ENCODE results near the gene SP2. TPM values are rescaled to one million over a fixed set of nuclear protein-coding genes. Genes with fewer than 3 reads are reported as not detected.

The SP2 gene
- total and polyA plus RNA-seq, 3 experiments from 2014 or later, result 13.4 to 22.1 (median 21.5) TPM

DNA sequence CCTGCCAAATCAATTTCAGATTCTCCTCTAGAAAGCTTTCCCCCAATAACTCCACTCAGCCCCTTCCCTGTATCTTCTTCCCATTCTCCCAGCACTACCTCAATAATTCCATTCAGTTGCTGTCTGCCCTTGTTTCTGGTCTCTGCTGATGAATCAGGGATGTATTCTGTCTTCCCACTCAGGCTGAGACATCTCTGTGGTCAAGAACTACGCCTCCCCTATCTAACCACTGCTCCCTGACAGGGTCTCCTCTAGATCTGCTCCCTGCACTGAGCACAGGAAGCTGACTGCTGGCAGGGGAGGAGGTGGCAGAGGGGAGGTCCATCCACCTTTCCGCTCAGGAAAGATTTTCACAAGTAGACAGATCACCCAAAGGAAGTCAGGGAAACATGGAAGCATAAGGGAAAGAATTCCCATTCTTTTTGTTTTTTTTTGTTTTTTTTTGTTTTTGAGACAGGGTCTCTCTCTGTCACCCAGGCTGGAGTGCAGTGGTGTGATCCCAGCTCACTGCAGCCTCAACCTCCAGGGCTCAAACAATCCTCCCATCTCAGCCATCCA is 16.9 kb upstream of the SP2 start:
- ChIA-PET POLR2A (no interaction called here), CTCF (interaction anchor here (1.2 to 1.5 kb wide), 2 partner anchors 36 to 38 kb away, joined by 3 to 4 read pairs; partner anchors contain the start of gene SCRN2)
- H3K36me3 Mint-ChIP-seq, result no peaks in the 10 kb centered on the region
- H3K4me1 ChIP-seq (ENCODE audit: insufficient read depth, low read length), result peaks cover 19% of the 10 kb centered on the region
- no peaks in the 10 kb centered on the region for H3K27me3 ChIP-seq (ENCODE audit: insufficient read depth, low read length, poor library complexity, severe bottlenecking)
- H3K36me3 ChIP-seq (ENCODE audit: insufficient read depth, low read length), result no peaks in the 10 kb centered on the region
- H3K27ac ChIP-seq (ENCODE audit: low read depth, low read length), result no peak overlapping the region
- H3K27ac Mint-ChIP-seq, result no peak overlapping the region
- no peaks in the 10 kb centered on the region for H3K9me3 ChIP-seq (ENCODE audit: low read length)
- peaks cover 0 to 13% (median 8%) of the 10 kb centered on the region in 3 donors for H3K4me1 Mint-ChIP-seq
- no peak overlapping the region for H3K4me3 ChIP-seq (ENCODE audit: low read length)
- H3K27me3 Mint-ChIP-seq, result peaks cover 22 to 60% of the 10 kb centered on the region in 2 donors
- no peak for DNase-seq
- H3K4me3 Mint-ChIP-seq, result no peak overlapping the region
- peaks cover 0 to 2% (median 0%) of the 10 kb centered on the region in 5 donors for H3K9me3 Mint-ChIP-seq

DNA sequence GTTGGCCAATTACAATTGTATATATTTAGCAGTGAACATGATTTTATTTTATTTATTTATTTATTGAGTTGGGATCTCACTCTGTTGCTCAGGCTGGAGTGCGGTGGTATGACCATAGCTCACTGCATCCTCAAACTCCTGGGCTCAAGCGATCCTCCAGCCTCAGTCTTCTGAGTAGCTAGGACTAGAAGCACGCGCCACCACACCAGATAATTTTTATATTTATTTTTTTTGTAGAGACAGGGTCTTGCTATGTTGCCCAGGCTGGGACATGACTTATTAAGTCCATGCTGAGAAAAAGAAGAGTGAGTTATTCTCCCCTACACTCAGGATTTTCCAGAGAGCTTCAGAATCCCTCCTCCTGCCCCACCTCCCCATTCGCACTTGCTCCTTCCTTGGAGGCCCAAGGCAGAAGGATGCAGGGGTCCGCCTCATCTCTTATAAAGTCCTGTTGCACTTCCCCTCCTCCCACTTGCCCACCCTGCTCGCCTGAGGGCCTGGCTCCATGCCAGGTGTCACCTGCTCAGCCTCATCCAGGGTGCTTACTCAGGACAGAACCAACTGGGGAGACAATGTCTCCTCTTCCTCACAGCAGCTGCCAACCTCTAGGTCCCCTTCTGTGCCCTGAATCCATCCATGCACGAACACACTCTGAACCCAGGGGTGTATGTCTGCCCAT is 16.1 kb upstream of the SP2 start:
- H3K27me3 ChIP-seq (ENCODE audit: insufficient read depth, low read length, poor library complexity, severe bottlenecking), result no peaks in the 10 kb centered on the region
- Mint-ChIP-seq H3K27ac (no peak overlapping the region), H3K4me1 (peaks cover 5 to 17% (median 13%) of the 10 kb centered on the region in 3 donors), H3K36me3 (no peaks in the 10 kb centered on the region), H3K4me3 (no peak overlapping the region), H3K27me3 (peaks cover 19 to 52% of the 10 kb centered on the region in 2 donors), H3K9me3 (peaks cover 0 to 2% (median 0%) of the 10 kb centered on the region in 5 donors)
- H3K4me3 ChIP-seq (ENCODE audit: low read length), result no peak overlapping the region
- H3K36me3 ChIP-seq (ENCODE audit: insufficient read depth, low read length), result no peaks in the 10 kb centered on the region
- no peak for DNase-seq
- ChIA-PET CTCF (interaction anchor here (1.2 to 1.5 kb wide), 2 partner anchors 37 to 39 kb away, joined by 3 to 4 read pairs; partner anchors contain the start of gene SCRN2), POLR2A (no interaction called here)
- peaks cover 27% of the 10 kb centered on the region for H3K4me1 ChIP-seq (ENCODE audit: insufficient read depth, low read length)
- no peak overlapping the region for H3K27ac ChIP-seq (ENCODE audit: low read depth, low read length)
- H3K9me3 ChIP-seq (ENCODE audit: low read length), result no peaks in the 10 kb centered on the region

- Mint-ChIP-seq H3K36me3 (no peaks in the 10 kb centered on the region), H3K27me3 (peaks cover 19 to 38% of the 10 kb centered on the region in 2 donors), H3K4me3 (no peak overlapping the region), H3K4me1 (peaks cover 13 to 22% (median 21%) of the 10 kb centered on the region in 3 donors), H3K9me3 (peaks cover 0 to 2% (median 0%) of the 10 kb centered on the region in 5 donors), H3K27ac (no peak overlapping the region)
- Histone ChIP-seq H3K27ac (ENCODE audit: low read depth, low read length) (no peak overlapping the region), H3K9me3 (ENCODE audit: low read length) (no peaks in the 10 kb centered on the region), H3K4me3 (ENCODE audit: low read length) (no peak overlapping the region), H3K36me3 (ENCODE audit: insufficient read depth, low read length) (no peaks in the 10 kb centered on the region), H3K4me1 (ENCODE audit: insufficient read depth, low read length) (peaks cover 38% of the 10 kb centered on the region), H3K27me3 (ENCODE audit: insufficient read depth, low read length, poor library complexity, severe bottlenecking) (no peaks in the 10 kb centered on the region)
- ChIA-PET POLR2A (no interaction called here), CTCF (interaction anchor here (1.2 to 1.7 kb wide), 2 partner anchors 41 to 89 kb away, joined by 3 to 7 read pairs; partner anchors contain the start of genes CDK5RAP3 and SCRN2)
- no peak for DNase-seq
These were observed 13.8 kb upstream of the SP2 start for GRCh38 chr17:47882247-47882646.

DNA sequence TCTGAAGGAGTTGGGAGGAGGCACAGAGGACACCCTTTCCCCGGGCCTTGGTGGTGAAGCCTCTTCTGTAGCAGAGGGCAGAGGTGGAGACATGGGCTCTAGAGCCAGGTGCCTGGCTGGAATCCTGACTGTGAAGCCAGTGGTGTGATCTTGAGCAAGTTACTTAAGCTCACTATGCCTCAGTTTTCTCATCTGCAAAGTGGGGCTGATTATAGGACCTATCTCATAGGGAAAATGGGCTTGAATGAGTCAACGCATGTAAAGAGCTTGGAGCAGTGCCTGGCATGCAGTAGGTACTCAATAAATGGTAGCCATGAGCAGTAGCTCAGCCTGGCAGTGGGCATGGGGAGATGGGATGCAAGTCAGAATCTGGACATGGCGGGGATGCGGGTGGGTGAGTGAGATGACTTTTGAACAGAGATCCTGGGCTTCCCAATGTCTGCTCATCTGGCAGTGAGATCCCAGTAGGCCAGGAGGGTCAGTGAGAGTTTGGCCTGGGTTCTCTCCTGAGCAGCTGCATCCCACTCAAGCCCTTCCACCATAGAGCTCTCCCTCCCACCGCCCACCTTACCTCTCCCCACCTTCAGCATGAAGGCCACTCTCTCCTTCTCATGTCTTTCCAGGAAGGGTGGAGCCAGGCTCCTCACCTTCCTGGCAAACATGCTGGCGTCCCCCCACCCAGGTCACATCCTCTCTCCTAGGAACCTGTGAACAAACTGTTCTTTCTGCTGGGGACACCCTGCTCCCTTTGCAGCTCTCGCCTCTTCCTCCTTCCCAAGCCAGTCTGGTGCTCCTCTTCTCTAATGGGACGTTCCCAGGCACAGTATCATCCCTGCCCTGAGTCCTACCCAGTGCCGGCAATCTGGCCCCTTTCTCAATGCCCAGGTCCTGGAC is 13.1 kb upstream of the SP2 start:
- Histone ChIP-seq H3K4me3 (ENCODE audit: low read length) (no peak overlapping the region), H3K36me3 (ENCODE audit: insufficient read depth, low read length) (no peaks in the 10 kb centered on the region), H3K9me3 (ENCODE audit: low read length) (no peaks in the 10 kb centered on the region), H3K4me1 (ENCODE audit: insufficient read depth, low read length) (peaks cover 38% of the 10 kb centered on the region), H3K27me3 (ENCODE audit: insufficient read depth, low read length, poor library complexity, severe bottlenecking) (no peaks in the 10 kb centered on the region), H3K27ac (ENCODE audit: low read depth, low read length) (no peak overlapping the region)
- Mint-ChIP-seq H3K27me3 (peaks cover 19 to 32% of the 10 kb centered on the region in 2 donors), H3K4me1 (peaks cover 13 to 22% (median 21%) of the 10 kb centered on the region in 3 donors), H3K4me3 (no peak overlapping the region), H3K36me3 (no peaks in the 10 kb centered on the region), H3K9me3 (peaks cover 0 to 2% (median 0%) of the 10 kb centered on the region in 5 donors), H3K27ac (peak overlapping the region in 2 of 8 donors; percentile 16 to 35)
- DNase-seq, result no peak
- ChIA-PET POLR2A (no interaction called here), CTCF (interaction anchor here (1.2 to 1.7 kb wide), 2 partner anchors 42 to 88 kb away, joined by 3 to 7 read pairs; partner anchors contain the start of genes CDK5RAP3 and SCRN2)

DNA sequence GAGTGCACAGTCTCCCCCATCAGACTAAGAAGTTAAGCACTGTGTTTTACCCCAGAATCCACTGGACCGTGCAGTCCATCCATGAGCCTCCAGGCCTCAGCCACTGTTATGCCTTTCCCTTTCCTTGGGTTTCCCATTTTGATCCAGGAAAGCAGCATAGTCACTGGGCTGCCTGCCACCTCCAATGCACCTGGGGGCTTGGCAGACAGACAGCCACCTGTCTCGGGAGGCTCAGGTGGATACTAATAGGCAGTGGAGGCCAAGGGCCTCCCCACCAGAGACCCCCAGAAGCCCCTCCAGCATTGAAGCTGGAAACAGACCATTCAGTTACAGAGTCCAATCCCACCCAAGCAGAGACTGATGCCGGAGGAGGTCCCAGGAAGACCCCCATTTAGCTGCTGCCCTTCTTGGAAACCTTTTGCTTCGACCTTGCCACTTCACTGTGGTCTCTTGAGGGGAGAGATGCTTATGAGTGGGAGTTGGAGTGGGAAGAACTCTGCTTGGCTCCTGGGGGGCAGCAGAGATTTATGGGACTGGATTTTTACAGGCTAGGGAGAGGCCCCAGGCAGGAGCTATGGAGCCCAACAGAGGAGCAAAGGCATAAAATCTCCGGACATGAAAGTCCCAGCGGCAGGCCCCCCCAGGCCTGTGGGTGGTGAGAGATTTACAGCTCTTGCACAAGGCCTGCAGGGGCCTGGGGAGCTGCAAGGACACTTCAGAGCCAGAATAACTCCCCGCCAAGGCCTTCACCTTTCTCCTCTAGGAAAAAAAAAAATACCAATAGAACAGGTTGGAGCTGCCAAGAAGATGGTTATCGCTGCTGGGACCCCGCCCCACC is 12.2 kb upstream of the SP2 start:
- no peak overlapping the region for H3K27ac Mint-ChIP-seq
- no peaks in the 10 kb centered on the region for H3K9me3 ChIP-seq (ENCODE audit: low read length)
- peaks cover 16 to 25% of the 10 kb centered on the region in 2 donors for H3K27me3 Mint-ChIP-seq
- no peak overlapping the region for H3K27ac ChIP-seq (ENCODE audit: low read depth, low read length)
- no peaks in the 10 kb centered on the region for H3K36me3 Mint-ChIP-seq
- CTCF ChIA-PET, result interaction anchor here (1.7 to 12.7 kb wide), 2 partner anchors 37 to 42 kb away, joined by 7 to 314 read pairs; partner anchors contain the start of genes SCRN2 and SP6
- peaks cover 13 to 22% (median 21%) of the 10 kb centered on the region in 3 donors for H3K4me1 Mint-ChIP-seq
- no peak overlapping the region for H3K4me3 Mint-ChIP-seq
- no peaks in the 10 kb centered on the region for H3K9me3 Mint-ChIP-seq
- peaks cover 38% of the 10 kb centered on the region for H3K4me1 ChIP-seq (ENCODE audit: insufficient read depth, low read length)
- H3K4me3 ChIP-seq (ENCODE audit: low read length), result no peak overlapping the region
- H3K27me3 ChIP-seq (ENCODE audit: insufficient read depth, low read length, poor library complexity, severe bottlenecking), result no peaks in the 10 kb centered on the region
- POLR2A ChIA-PET, result no interaction called here
- no peaks in the 10 kb centered on the region for H3K36me3 ChIP-seq (ENCODE audit: insufficient read depth, low read length)
- DNase-seq, result no peak

- no peaks in the 10 kb centered on the region for H3K36me3 Mint-ChIP-seq
- Histone ChIP-seq H3K27ac (ENCODE audit: low read depth, low read length) (no peak overlapping the region), H3K4me3 (ENCODE audit: low read length) (no peak overlapping the region), H3K9me3 (ENCODE audit: low read length) (no peaks in the 10 kb centered on the region), H3K4me1 (ENCODE audit: insufficient read depth, low read length) (peaks cover 38% of the 10 kb centered on the region), H3K27me3 (ENCODE audit: insufficient read depth, low read length, poor library complexity, severe bottlenecking) (no peaks in the 10 kb centered on the region), H3K36me3 (ENCODE audit: insufficient read depth, low read length) (no peaks in the 10 kb centered on the region)
- H3K27ac Mint-ChIP-seq, result no peak overlapping the region
- no peak overlapping the region for H3K4me3 Mint-ChIP-seq
- POLR2A ChIA-PET, result no interaction called here
- H3K9me3 Mint-ChIP-seq, result no peaks in the 10 kb centered on the region
- CTCF ChIA-PET, result interaction anchor here (0.8 to 12.7 kb wide), 2 partner anchors 38 to 62 kb away, joined by 3 to 314 read pairs; partner anchors contain the start of genes SCRN2 and SP6
- no peak for DNase-seq
- peaks cover 14 to 20% of the 10 kb centered on the region in 2 donors for H3K27me3 Mint-ChIP-seq
- H3K4me1 Mint-ChIP-seq, result peaks cover 13 to 22% (median 18%) of the 10 kb centered on the region in 3 donors
These were observed 11.7 kb upstream of the SP2 start for GRCh38 chr17:47884427-47884740.
